Measurements from ENCODE around the gene IGF1R. TPM values are rescaled to one million over a fixed set of nuclear protein-coding genes. Genes with fewer than 3 reads are reported as not detected.

Gene IGF1R
- total and polyA plus RNA-seq, 2 of the 8 experiments (the other 6 are each of a cell fraction or from before 2014, with no cell fraction given), result 32.9 to 109 TPM

GRCh38 chr15:98708037-98708590, 59.8 kb downstream of the IGF1R start:
- no peaks in the 10 kb centered on the region for H3K27me3 ChIP-seq (replicated peaks in 1 of 4; ENCODE audit: control insufficient read depth in 3 of 4, extremely low read depth in 1 of 4, insufficient read depth in 3 of 4, low read length in 3 of 4)
- peaks cover 2 to 17% (median 6%) of the 10 kb centered on the region in 4 experiments; a peak in 7 of 8 replicates for H3K36me3 ChIP-seq (ENCODE audit: control insufficient read depth in 2 of 4, insufficient read depth in 4 of 4, low read length in 3 of 4)
- DNase-seq (ENCODE audit: low read depth in 1 of 2, low spot score in 2 of 2), result no peak
- no peak overlapping the region for H4K91ac ChIP-seq (replicated peaks; ENCODE audit: insufficient read length, low read length)
- WGBS, 2 experiments (ENCODE audit: extremely low coverage in 1 of 2, insufficient coverage in 1 of 2, insufficient read length in 1 of 2, insufficient replicate concordance in 2 of 2, low coverage in 1 of 2, low lambda C conversion rate in 2 of 2, missing lambda C conversion rate in 1 of 2), result 85% methylated on average over 10 of the region's 10 CpGs; no CpG with 5 or more reads in 1 of the 2 experiments
- H3K4me2 ChIP-seq (ENCODE audit: insufficient read depth in 1 of 2, low read depth in 2 of 2, low read length in 2 of 2), result peak overlapping the region; percentile 10 to 13; a peak in 1 of 4 replicates
- peaks cover 4 to 22% (median 14%) of the 10 kb centered on the region in 4 experiments for H3K4me1 ChIP-seq (replicated peaks in 1 of 4; ENCODE audit: control insufficient read depth in 3 of 4, insufficient read depth in 4 of 4, low read length in 3 of 4)
- no peak overlapping the region for H3K4me3 ChIP-seq (ENCODE audit: extremely low read depth in 1 of 4, insufficient read depth in 2 of 4, low read depth in 3 of 4, low read length in 4 of 4)
- peaks cover 39 to 63% of the 10 kb centered on the region in 2 experiments for H4K20me1 ChIP-seq (replicated peaks in 1 of 2; ENCODE audit: control insufficient read depth in 1 of 2, insufficient read depth in 2 of 2, low read length in 2 of 2)
- H3K27ac ChIP-seq (ENCODE audit: low read depth, low read length), result no peak overlapping the region
- H3K4ac ChIP-seq (replicated peaks; ENCODE audit: insufficient read length, low read depth, low read length), result no peak overlapping the region
- H2AFZ ChIP-seq (ENCODE audit: low read length), result no peak overlapping the region
- no peak overlapping the region for H4K5ac ChIP-seq (ENCODE audit: insufficient read length, low read depth, low read length)
- H3K9me3 ChIP-seq (ENCODE audit: insufficient read depth in 2 of 2, low read depth in 1 of 2, low read length in 1 of 2), result no peaks in the 10 kb centered on the region
- H3K9ac ChIP-seq (replicated peaks in 1 of 4; ENCODE audit: extremely low read depth in 1 of 4, low read depth in 3 of 4, low read length in 3 of 4), result no peak overlapping the region
- no peak overlapping the region for H3K23ac ChIP-seq (ENCODE audit: insufficient read length)
- peak overlapping the region; percentile 35; the same call in 1 of the 2 replicates for H2BK5ac ChIP-seq (ENCODE audit: low read depth, low read length)
- H3K18ac ChIP-seq (ENCODE audit: extremely low read depth, low read length), result no peak overlapping the region
- peaks cover 28% of the 10 kb centered on the region for H3K79me1 ChIP-seq (ENCODE audit: low read depth, low read length)
- H2BK15ac ChIP-seq (ENCODE audit: low read length), result no peak overlapping the region
- H3K79me2 ChIP-seq (ENCODE audit: control insufficient read depth in 1 of 2, insufficient read depth in 2 of 2, low read length in 2 of 2), result peaks cover 49 to 100% of the 10 kb centered on the region in 2 experiments
- H3K14ac ChIP-seq (ENCODE audit: insufficient read length), result no peak overlapping the region
- ChIA-PET POLR2A (ENCODE audit: partially characterized antibody) (no interaction called here), CTCF (ENCODE audit: partially characterized antibody) (interaction anchor here (0.9 to 1.7 kb wide), 2 partner anchors 71 to 175 kb away, joined by 4 to 5 read pairs; no protein-coding TSS in a partner anchor)
- H3K23me2 ChIP-seq (ENCODE audit: low read depth, low read length), result no peaks in the 10 kb centered on the region
- no peak overlapping the region for H4K8ac ChIP-seq (ENCODE audit: extremely low read depth, insufficient read depth, low read length)
- H2BK20ac ChIP-seq (ENCODE audit: low read length), result no peak overlapping the region
- no peak overlapping the region for H2BK12ac ChIP-seq (ENCODE audit: low read depth, low read length)
- H2BK120ac ChIP-seq (replicated peaks; ENCODE audit: low read depth, low read length), result no peak overlapping the region
- no peak for FAIRE-seq
- no peak overlapping the region for H3K56ac ChIP-seq (replicated peaks; ENCODE audit: insufficient read length, low read depth, low read length)
- no peak overlapping the region for H2AK5ac ChIP-seq (ENCODE audit: low read depth, low read length)
- TF ChIP-seq JUND (IDR thresholded peaks at IDR 0.05; ENCODE audit: low read length) (no peak), RAD21 (IDR thresholded peaks at IDR 0.05 in 1 of 2, conservative IDR thresholded peaks at IDR 0.05 in 1 of 2; ENCODE audit: low read depth in 2 of 2, low read length in 2 of 2) (no peak), SP4 (IDR thresholded peaks at IDR 0.05; ENCODE audit: low read length) (no peak), TCF12 (IDR thresholded peaks at IDR 0.05; ENCODE audit: low read depth, low read length) (no peak), POU5F1 (IDR thresholded peaks at IDR 0.05; ENCODE audit: low read depth, low read length) (no peak), USF2 (IDR thresholded peaks at IDR 0.05; ENCODE audit: low read length) (no peak), SIN3A (conservative IDR thresholded peaks at IDR 0.05 in 1 of 2, IDR thresholded peaks at IDR 0.05 in 1 of 2; ENCODE audit: low read depth in 1 of 2, low read length in 2 of 2) (no peak), ATF3 (IDR thresholded peaks at IDR 0.05; ENCODE audit: insufficient read depth, low read depth, low read length) (no peak), EGR1 (IDR thresholded peaks at IDR 0.05; ENCODE audit: borderline replicate concordance, low read depth, low read length) (no peak), SRF (IDR thresholded peaks at IDR 0.05; ENCODE audit: low read depth, low read length) (no peak), RBBP5 (IDR thresholded peaks at IDR 0.05; ENCODE audit: borderline replicate concordance, low read depth, low read length) (no peak)
